NCI-H2227 (cell line): Measurements from ENCODE around the gene MSS51.
A peak's percentile ranks its signal among the peaks of the same experiment; 100 is the strongest.
"Not testable (repeated sequence)": the region's sequence is repeated elsewhere in the genome, so short reads cannot be mapped to it uniquely, and the experiment has no call there.

Experiments used
- DNase-seq: peaks from one replicate; lab custom pipeline; 2025; ENCODE audit not compliant: unreplicated experiment; lab: John Stamatoyannopoulos, UW

Gene MSS51

DNA sequence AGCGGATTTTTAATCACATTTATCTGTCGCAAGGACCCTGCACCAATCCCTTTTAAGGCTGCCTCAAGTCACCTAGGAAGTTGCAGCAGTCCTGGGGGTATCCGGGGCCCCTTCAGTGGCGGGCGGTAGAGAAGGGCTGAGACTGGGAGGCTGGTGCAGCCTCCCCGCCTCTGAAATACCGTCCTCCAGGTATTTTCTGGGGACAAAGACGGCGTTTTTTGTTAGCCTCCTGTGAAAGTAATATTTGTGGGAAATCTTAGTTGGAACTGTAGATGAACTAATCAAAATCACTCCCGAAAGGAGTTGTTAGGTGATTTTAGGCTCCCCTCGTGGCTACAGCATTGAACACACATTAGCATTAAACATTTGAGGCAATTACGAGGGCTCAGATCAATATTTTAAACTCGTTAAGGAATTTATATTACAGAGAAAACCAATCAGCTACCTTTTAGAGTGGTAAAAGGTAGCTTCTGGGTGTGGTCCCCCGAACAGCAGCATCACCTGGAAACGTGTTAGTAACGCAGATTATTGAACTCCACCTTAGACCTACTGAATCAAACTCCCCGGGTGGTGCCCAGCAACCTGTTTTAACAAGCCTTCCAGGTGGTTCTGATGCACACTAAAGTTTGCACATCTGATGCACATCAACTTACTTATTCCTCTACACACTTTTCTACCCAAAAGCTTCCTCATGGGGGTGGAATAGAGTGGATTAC lies 19.0 kb downstream of the MSS51 start:
- no peak for DNase-seq

DNA sequence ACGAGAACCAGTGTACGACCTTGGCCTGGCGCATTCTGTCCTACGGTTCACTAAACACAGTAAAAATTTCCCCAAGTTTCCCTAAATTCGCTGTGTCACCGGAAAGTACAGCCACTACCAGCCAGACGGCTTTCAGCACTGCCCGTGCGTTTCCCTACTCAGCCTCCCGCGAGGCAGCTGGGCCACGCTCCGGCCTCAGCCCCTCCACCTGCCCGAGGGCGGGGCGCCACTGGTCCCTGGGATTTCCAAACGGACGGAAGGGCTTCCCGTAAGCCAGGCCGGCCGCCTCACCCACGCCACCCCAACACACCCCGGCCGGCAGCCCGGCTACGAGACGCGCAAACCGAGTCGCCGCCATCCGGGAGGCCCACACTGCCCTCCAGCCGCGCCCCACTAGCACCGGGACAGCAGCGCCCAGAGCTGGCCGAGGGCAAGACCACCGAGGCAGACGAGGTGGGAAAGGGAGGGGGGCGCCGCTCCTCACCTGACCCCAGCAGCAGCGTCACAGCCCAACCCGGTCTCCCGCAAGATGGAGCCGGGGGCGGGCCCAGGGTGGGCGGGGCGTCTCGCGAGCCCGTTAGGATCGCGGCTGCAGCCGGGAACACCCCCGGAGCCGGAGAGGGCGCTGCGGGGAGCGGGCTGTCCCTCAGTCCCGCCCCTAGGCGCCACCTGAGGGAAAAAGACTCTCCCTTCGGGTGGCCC lies 19.7 kb downstream of the MSS51 start, which contains the start of gene ANXA7:
ANXA7 (minus strand) TSS at position 531 of the 702 bp plus-strand sequence. CDS start 13,202 bp downstream, outside the sequence.
- peak; percentile 90 for DNase-seq

DNA sequence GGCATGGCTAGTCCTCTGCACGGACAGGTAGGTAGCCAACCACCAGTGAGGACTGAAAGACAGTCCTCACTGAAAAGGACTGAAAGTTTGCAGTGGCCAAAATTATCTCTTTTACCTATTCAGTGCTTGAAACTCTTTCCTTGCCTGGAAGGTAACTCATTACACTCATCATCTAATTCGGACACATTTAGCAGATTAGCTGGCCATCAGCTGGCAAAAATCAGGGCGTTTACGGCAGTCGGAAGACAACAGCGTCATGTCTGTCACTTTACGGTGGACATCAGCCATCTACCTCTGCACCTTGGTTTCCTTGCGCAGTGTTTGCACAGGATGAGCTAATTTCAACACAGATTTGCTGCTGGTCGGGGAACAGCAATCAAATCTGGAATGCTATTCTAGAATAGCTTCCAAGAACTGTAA lies 20.2 kb downstream of the MSS51 start:
- DNase-seq, result peak; percentile 44

DNA sequence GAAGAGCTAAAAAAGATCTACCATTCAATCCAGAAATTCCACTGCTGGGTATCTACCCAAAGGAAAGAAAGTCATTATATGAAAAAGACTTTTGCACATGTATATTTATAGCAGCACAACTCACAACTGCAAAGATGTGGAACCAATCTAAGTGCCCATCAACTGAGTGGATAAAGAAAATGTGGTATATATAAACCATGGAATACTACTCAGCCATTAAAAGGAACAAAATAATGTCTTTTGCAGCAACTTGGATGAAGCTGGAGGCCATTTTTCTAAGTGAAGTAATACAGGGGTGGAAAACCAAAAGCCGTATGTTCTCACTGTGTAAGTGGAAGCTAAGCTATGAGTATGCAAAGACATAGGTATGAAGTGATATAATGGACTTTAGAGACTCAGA lies 22.5 kb downstream of the MSS51 start:
- no peak for DNase-seq

- DNase-seq, result no peak
Measured at GRCh38 chr10:73408978-73409521, 24.3 kb downstream of the MSS51 start.

- no peak for DNase-seq
Measured at GRCh38 chr10:73408061-73408460, 25.3 kb downstream of the MSS51 start.

GRCh38 chr10:73407495-73407894 lies 25.9 kb downstream of the MSS51 start:
- DNase-seq, result no peak

- DNase-seq, result no peak
Measured at GRCh38 chr10:73406846-73407245, 26.5 kb downstream of the MSS51 start.

DNA sequence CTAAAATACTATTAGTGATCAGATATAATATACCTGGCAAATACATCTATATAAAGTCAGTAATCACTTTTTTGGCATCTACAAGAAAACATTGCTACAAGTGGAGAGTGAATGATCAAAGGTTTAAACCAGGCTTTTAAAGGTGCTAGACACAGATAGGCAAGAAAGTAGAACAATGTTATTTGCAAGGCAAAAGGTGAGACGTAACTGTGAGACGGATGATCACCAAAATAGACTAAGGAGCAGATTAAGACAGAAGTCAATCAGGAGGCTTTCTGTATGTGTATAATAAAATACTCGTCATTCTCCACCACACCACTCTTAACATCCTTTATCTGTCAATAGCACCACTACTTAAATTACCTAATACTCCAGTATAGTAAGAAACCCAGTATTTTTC lies 27.8 kb downstream of the MSS51 start:
- DNase-seq, result no peak

DNA sequence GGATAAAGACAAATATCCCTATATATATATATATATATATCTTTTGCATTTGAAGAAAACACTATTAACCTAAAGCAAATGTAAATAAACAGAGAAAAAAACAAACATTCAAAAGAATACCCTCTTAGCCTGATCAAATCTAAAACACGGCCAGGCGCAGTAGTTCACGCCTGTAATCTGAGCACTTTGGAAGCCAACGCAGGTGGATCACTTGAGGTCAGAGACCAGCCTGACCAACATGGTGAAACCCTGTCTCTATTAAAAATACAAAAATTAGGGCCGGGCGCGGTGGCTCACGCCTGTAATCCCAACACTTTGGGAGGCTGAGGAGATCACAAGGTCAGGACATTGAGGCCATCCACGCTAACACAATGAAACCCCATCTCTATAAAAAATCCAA lies 28.7 kb downstream of the MSS51 start:
- no peak for DNase-seq

- DNase-seq, result no peak
Measured at GRCh38 chr10:73401636-73402035, 31.7 kb downstream of the MSS51 start.

DNA sequence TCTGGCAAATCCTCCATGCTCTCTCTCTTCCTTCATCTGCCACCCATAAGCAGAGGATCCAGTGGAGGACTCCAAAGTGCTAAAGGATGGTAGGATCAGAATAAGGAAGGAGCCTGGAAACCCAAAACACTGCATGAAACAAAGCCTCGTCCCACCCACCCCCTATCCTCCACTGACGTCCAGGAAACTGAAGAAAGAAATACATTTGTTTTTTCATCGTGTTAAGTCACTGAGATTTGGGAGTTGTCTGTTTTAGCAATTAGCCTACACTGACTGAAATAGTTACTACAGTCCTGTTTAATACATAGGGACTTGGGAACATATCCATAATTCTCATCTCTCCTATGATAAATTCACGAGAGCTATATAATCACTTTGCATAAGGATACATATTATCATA lies 34.3 kb downstream of the MSS51 start:
- DNase-seq, result no peak

GRCh38 chr10:73398024-73398423 lies 35.3 kb downstream of the MSS51 start:
- DNase-seq, result no peak

- DNase-seq, result not testable (repeated sequence)
Measured at GRCh38 chr10:73394325-73394724, 39.0 kb downstream of the MSS51 start.

DNA sequence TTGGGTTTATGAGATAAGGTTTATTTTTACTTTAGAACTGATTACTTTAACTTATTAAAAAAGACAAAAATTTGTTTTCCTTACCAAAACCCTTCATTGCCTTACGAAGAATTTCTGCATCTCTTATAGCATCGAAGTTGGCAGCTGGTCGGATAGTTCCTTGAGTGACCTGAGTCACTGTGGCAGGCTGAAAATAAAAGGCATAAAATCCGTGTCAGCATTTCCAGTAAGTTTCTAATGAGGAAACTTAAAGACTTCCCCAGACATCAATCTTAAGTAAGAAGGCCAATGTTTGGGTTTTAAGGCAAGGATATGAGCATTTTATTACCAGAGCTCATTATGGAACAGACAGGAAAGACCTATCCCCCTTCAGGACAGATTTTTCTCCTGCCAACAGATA lies 45.1 kb downstream of the MSS51 start:
- no peak for DNase-seq

- DNase-seq, result no peak
Measured at GRCh38 chr10:73386583-73386982, 46.8 kb downstream of the MSS51 start.

DNA sequence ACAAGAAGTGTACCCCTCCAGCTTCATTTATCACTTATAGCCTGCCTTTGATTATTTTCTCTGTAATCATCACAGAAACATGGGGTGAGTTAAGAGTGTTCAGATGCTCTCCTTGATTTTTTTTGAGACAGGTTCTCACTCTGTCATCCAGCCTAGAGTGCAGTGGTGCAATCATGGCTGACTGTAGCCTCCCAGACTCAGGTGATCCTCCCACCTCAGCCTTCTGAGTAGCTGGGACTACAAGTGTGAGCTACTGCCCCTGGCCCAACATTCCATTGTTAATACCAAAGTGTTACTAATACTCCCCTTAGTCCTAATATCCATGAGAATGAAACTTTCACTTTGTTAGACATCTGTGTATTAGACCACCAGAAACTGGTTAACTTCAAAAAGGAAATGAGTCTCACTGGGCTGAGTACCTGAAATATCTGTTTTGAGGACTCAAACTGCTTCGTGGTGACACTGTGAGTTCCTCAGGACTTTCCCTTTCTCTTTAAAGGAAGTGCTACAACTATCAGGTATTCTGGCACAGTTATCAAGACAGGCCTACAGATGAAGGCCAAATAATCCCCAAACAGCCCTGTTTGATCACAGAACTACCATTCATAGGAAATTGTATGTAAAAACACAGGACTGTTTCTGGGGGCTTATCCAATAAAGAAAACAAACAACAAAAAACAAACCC lies 54.2 kb downstream of the MSS51 start:
- no peak for DNase-seq

GRCh38 chr10:73376679-73377078 lies 56.7 kb downstream of the MSS51 start:
- no peak for DNase-seq
